Right atrium auricular region (tissue), 2 donors: ENCODE data around the gene LMO7. TPM values are rescaled to one million over a fixed set of nuclear protein-coding genes. Genes with fewer than 3 reads are reported as not detected.
"Not testable (repeated sequence)": the region's sequence is repeated elsewhere in the genome, so short reads cannot be mapped to it uniquely, and the experiment has no call there.

Experiments
- DNase-seq: peaks from one replicate; pipeline ENCODE4 v3.0.0-alpha.2; 2019; ENCODE audit warnings: low spot score
- H3K27ac ChIP-seq, 2 donors: fragments of 200-600 bp; sonication (generic); 1 replicate in 1 of 2; 2 replicates in 1 of 2; pipeline ENCODE4 v1.5.1; 2016 to 2019
- H3K27me3 ChIP-seq, 2 donors: fragments of 200-600 bp; sonication (generic); one replicate each; pipeline versions ENCODE4 v1.5.1 to v1.6.0; 2017 to 2019
- H3K36me3 ChIP-seq: fragments of 200-600 bp; sonication (generic); one replicate; pipeline ENCODE4 v1.5.1; 2016
- H3K4me1 ChIP-seq, 2 donors: fragments of 200-600 bp; sonication (generic); one replicate each; pipeline versions ENCODE4 v1.5.1 to v1.6.0; 2017 to 2019
- H3K4me3 ChIP-seq, 2 donors: fragments of 200-600 bp; sonication (generic); 1 replicate in 1 of 2; 2 replicates in 1 of 2; pipeline ENCODE4 v1.5.1; 2017 to 2019; ENCODE audit warnings: mild to moderate bottlenecking in 1 of 2, moderate library complexity in 1 of 2
- H3K9me3 ChIP-seq, 2 donors: fragments of 200-600 bp; sonication (generic); one replicate each; pipeline ENCODE4 v1.5.1; 2019
- CTCF ChIP-seq, 2 donors: fragments of 200-600 bp; sonication (generic); IDR thresholded peaks; one replicate each; pipeline ENCODE4 v1.5.1; 2019; ENCODE audit warnings: antibody characterized with exemption in 2 of 2
- total RNA-seq, 2 donors: library from RNA; depleted of rRNA; stranded (reverse); fragments of >200 nt; gene quantifications; one replicate each; pipeline ENCODE4 v1.1.0, GENCODE V29; 2016

LMO7 gene
- total RNA-seq, 2 donors from 2014 or later = 319 to 484 TPM

GRCh38 chr13:75724752-75725517 is 88.8 kb downstream of the LMO7 start:
- Histone ChIP-seq H3K27ac (no peak overlapping the region), H3K4me1 (no peaks in the 10 kb centered on the region), H3K27me3 (no peaks in the 10 kb centered on the region), H3K9me3 (no peaks in the 10 kb centered on the region), H3K4me3 (no peak overlapping the region), H3K36me3 (no peaks in the 10 kb centered on the region)
- DNase-seq = no peak
- no peak for TF ChIP-seq CTCF (IDR thresholded peaks at IDR 0.05)

- H3K36me3 ChIP-seq = no peaks in the 10 kb centered on the region
- H3K9me3 ChIP-seq = no peaks in the 10 kb centered on the region
- H3K27me3 ChIP-seq = no peaks in the 10 kb centered on the region
- no peak for TF ChIP-seq CTCF (IDR thresholded peaks at IDR 0.05)
- H3K4me1 ChIP-seq = no peaks in the 10 kb centered on the region
- no peak overlapping the region for H3K27ac ChIP-seq
- no peak for DNase-seq
- no peak overlapping the region for H3K4me3 ChIP-seq
Measured at GRCh38 chr13:75725736-75726135, 89.6 kb downstream of the LMO7 start.

GRCh38 chr13:75726306-75726705 is 90.2 kb downstream of the LMO7 start:
- Histone ChIP-seq H3K9me3 (no peaks in the 10 kb centered on the region), H3K27me3 (no peaks in the 10 kb centered on the region), H3K4me1 (no peaks in the 10 kb centered on the region), H3K36me3 (no peaks in the 10 kb centered on the region), H3K27ac (no peak overlapping the region), H3K4me3 (no peak overlapping the region)
- no peak for DNase-seq
- TF ChIP-seq CTCF (IDR thresholded peaks at IDR 0.05) = no peak

GRCh38 chr13:75733113-75733512 is 97.0 kb downstream of the LMO7 start:
- not testable (repeated sequence) for H3K4me1 ChIP-seq, DNase-seq, H3K36me3 ChIP-seq, H3K27ac ChIP-seq, H3K9me3 ChIP-seq, H3K4me3 ChIP-seq, H3K27me3 ChIP-seq

GRCh38 chr13:75736173-75736572 is 100.0 kb downstream of the LMO7 start:
- Histone ChIP-seq H3K4me3 (no peak overlapping the region), H3K4me1 (no peaks in the 10 kb centered on the region), H3K9me3 (no peaks in the 10 kb centered on the region), H3K27me3 (no peaks in the 10 kb centered on the region), H3K27ac (no peak overlapping the region), H3K36me3 (no peaks in the 10 kb centered on the region)
- no peak for DNase-seq
- TF ChIP-seq CTCF (IDR thresholded peaks at IDR 0.05) = no peak

GRCh38 chr13:75738841-75739240 is 102.7 kb downstream of the LMO7 start:
- Histone ChIP-seq H3K27ac (no peak overlapping the region), H3K4me3 (no peak overlapping the region), H3K9me3 (no peaks in the 10 kb centered on the region), H3K27me3 (no peaks in the 10 kb centered on the region), H3K4me1 (no peaks in the 10 kb centered on the region), H3K36me3 (no peaks in the 10 kb centered on the region)
- no peak for TF ChIP-seq CTCF (IDR thresholded peaks at IDR 0.05)
- DNase-seq = no peak
